ENCODE measurements around the gene PPP1R2C. TPM values are rescaled to one million over a fixed set of nuclear protein-coding genes. Genes with fewer than 3 reads are reported as not detected.

The PPP1R2C gene
- polyA plus RNA-seq, 1 donor (not counting 4 experiments of a cell fraction or from before 2014, with no cell fraction given) = not detected

- dilution Hi-C loops (cut with MboI; ENCODE audit: extremely low pct_ligation_motif_present, low sequenced_read_pairs) = no loop called here
- no peak for DNase-seq (ENCODE audit: low read depth, low spot score)
Measured at GRCh38 chrX:42771506-42772335, 6.2 kb downstream of the PPP1R2C start.

GRCh38 chrX:42770566-42770965, 7.4 kb downstream of the PPP1R2C start:
- H3K9me3 ChIP-seq (ENCODE audit: control insufficient read depth, low read depth, low read length) = no peaks in the 10 kb centered on the region
- no peaks in the 10 kb centered on the region for H3K27me3 ChIP-seq (ENCODE audit: control insufficient read depth, extremely low read depth, insufficient read depth, low read length)
- FAIRE-seq = no peak
- no peak overlapping the region for H3K4me3 ChIP-seq (ENCODE audit: control insufficient read depth in 2 of 3, extremely low read depth in 1 of 3, insufficient read depth in 2 of 3, low read depth in 1 of 3, low read length in 3 of 3)
- DNase-seq (ENCODE audit: low read depth, low spot score) = no peak
- dilution Hi-C loops (cut with MboI; ENCODE audit: extremely low pct_ligation_motif_present, low sequenced_read_pairs) = no loop called here
- H3K36me3 ChIP-seq (ENCODE audit: control insufficient read depth in 2 of 2, extremely low read depth in 1 of 2, insufficient read depth in 2 of 2, low read length in 2 of 2) = no peaks in the 10 kb centered on the region
- no peaks in the 10 kb centered on the region for H4K20me1 ChIP-seq (ENCODE audit: control insufficient read depth, extremely low read depth, insufficient read depth, low read length)
- no peak overlapping the region for H3K27ac ChIP-seq (ENCODE audit: control insufficient read depth, insufficient read depth, low read length)
- H3K9ac ChIP-seq (ENCODE audit: control insufficient read depth, extremely low read depth, insufficient read depth, low read length) = no peak overlapping the region
- no peaks in the 10 kb centered on the region for H3K79me2 ChIP-seq (ENCODE audit: control insufficient read depth, insufficient read depth, low read length)
- H3K9me1 ChIP-seq (ENCODE audit: control insufficient read depth, extremely low read depth, insufficient read depth, low read length) = no peaks in the 10 kb centered on the region
- TF ChIP-seq, protein P1, sequence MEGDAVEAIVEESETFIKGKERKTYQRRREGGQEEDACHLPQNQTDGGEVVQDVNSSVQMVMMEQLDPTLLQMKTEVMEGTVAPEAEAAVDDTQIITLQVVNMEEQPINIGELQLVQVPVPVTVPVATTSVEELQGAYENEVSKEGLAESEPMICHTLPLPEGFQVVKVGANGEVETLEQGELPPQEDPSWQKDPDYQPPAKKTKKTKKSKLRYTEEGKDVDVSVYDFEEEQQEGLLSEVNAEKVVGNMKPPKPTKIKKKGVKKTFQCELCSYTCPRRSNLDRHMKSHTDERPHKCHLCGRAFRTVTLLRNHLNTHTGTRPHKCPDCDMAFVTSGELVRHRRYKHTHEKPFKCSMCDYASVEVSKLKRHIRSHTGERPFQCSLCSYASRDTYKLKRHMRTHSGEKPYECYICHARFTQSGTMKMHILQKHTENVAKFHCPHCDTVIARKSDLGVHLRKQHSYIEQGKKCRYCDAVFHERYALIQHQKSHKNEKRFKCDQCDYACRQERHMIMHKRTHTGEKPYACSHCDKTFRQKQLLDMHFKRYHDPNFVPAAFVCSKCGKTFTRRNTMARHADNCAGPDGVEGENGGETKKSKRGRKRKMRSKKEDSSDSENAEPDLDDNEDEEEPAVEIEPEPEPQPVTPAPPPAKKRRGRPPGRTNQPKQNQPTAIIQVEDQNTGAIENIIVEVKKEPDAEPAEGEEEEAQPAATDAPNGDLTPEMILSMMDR (optimal IDR thresholded peaks at IDR 0.05 in 1 of 3, IDR thresholded peaks at IDR 0.05 in 1 of 3, conservative IDR thresholded peaks at IDR 0.05 in 1 of 3; ENCODE audit: extremely low read depth in 1 of 3, insufficient read depth in 2 of 3, low read length in 3 of 3) = no peak
- no peak for TF ChIP-seq EZH2 (IDR thresholded peaks at IDR 0.05; ENCODE audit: low read length)
- no peaks in the 10 kb centered on the region for H3K4me1 ChIP-seq (ENCODE audit: control insufficient read depth, extremely low read depth, insufficient read depth, low read length)
- H2AFZ ChIP-seq (ENCODE audit: control insufficient read depth, low read length) = no peak overlapping the region
- no peak overlapping the region for H3K4me2 ChIP-seq (ENCODE audit: control insufficient read depth, extremely low read depth, insufficient read depth, low read depth, low read length)

More at GRCh38 chrX:42771506-42772335, 6.2 kb downstream of the PPP1R2C start:
- TF ChIP-seq, protein P1 (optimal IDR thresholded peaks at IDR 0.05 in 1 of 3, IDR thresholded peaks at IDR 0.05 in 1 of 3, conservative IDR thresholded peaks at IDR 0.05 in 1 of 3; ENCODE audit: extremely low read depth in 1 of 3, insufficient read depth in 2 of 3, low read length in 3 of 3) = no peak
- no peak for TF ChIP-seq EZH2 (IDR thresholded peaks at IDR 0.05; ENCODE audit: low read length)
- H3K9me3 ChIP-seq (ENCODE audit: control insufficient read depth, low read depth, low read length) = no peaks in the 10 kb centered on the region
- no peaks in the 10 kb centered on the region for H3K27me3 ChIP-seq (ENCODE audit: control insufficient read depth, extremely low read depth, insufficient read depth, low read length)
- H4K20me1 ChIP-seq (ENCODE audit: control insufficient read depth, extremely low read depth, insufficient read depth, low read length) = no peaks in the 10 kb centered on the region
- FAIRE-seq = no peak
- no peak overlapping the region for H3K4me3 ChIP-seq (ENCODE audit: control insufficient read depth in 2 of 3, extremely low read depth in 1 of 3, insufficient read depth in 2 of 3, low read depth in 1 of 3, low read length in 3 of 3)
- no peaks in the 10 kb centered on the region for H3K4me1 ChIP-seq (ENCODE audit: control insufficient read depth, extremely low read depth, insufficient read depth, low read length)
- H3K27ac ChIP-seq (ENCODE audit: control insufficient read depth, insufficient read depth, low read length) = no peak overlapping the region
- H3K9me1 ChIP-seq (ENCODE audit: control insufficient read depth, extremely low read depth, insufficient read depth, low read length) = no peaks in the 10 kb centered on the region
- H2AFZ ChIP-seq (ENCODE audit: control insufficient read depth, low read length) = no peak overlapping the region
- no peaks in the 10 kb centered on the region for H3K79me2 ChIP-seq (ENCODE audit: control insufficient read depth, insufficient read depth, low read length)
- no peak overlapping the region for H3K4me2 ChIP-seq (ENCODE audit: control insufficient read depth, extremely low read depth, insufficient read depth, low read depth, low read length)
- H3K36me3 ChIP-seq (ENCODE audit: control insufficient read depth in 2 of 2, extremely low read depth in 1 of 2, insufficient read depth in 2 of 2, low read length in 2 of 2) = no peaks in the 10 kb centered on the region
- no peak overlapping the region for H3K9ac ChIP-seq (ENCODE audit: control insufficient read depth, extremely low read depth, insufficient read depth, low read length)

All from keratinocyte (primary cell).